Measurements from ENCODE around the gene KHDRBS2. TPM values are rescaled to one million over a fixed set of nuclear protein-coding genes. Genes with fewer than 3 reads are reported as not detected.

Gene KHDRBS2
- polyA plus RNA-seq, 1 of the 3 experiments (the other 2 are of a cell fraction): not detected

- Histone ChIP-seq H3K4me2 (no peak overlapping the region), H3K9me3 (no peaks in the 10 kb centered on the region), H3K9me2 (no peaks in the 10 kb centered on the region), H4K20me1 (ENCODE audit: insufficient read depth) (no peaks in the 10 kb centered on the region), H3K27ac (ENCODE audit: low read depth in 2 of 2, low read length in 1 of 2) (no peak overlapping the region), H2AFZ (ENCODE audit: low read depth) (no peak overlapping the region), H3F3A (replicated peaks; ENCODE audit: insufficient read depth) (no peaks in the 10 kb centered on the region), H3K9ac (no peak overlapping the region), H3K36me3 (replicated peaks in 1 of 2; ENCODE audit: control insufficient read depth in 1 of 2, insufficient read depth in 2 of 2, low read length in 1 of 2) (no peaks in the 10 kb centered on the region), H3K27me3 (ENCODE audit: insufficient read depth) (no peaks in the 10 kb centered on the region), H3K4me3 (ENCODE audit: low read depth in 2 of 2, low read length in 1 of 2) (no peak overlapping the region), H3K79me2 (ENCODE audit: insufficient read depth) (no peaks in the 10 kb centered on the region), H3K4me1 (ENCODE audit: control insufficient read depth in 1 of 2, insufficient read depth in 2 of 2, low read depth in 1 of 2, low read length in 1 of 2) (no peaks in the 10 kb centered on the region)
- WGBS (ENCODE audit: low lambda C conversion rate): 26% methylated on average over 5 of the region's 6 CpGs
- ChIA-PET POLR2A (no interaction called here), CTCF (no interaction called here)
- DNase-seq: no peak
- TF ChIP-seq RCOR1 (IDR thresholded peaks at IDR 0.05; ENCODE audit: low read length): no peak
- no peak for TF ChIP-seq ELF1 (IDR thresholded peaks at IDR 0.05)
- no peak for TF ChIP-seq TAF1 (IDR thresholded peaks at IDR 0.05; ENCODE audit: borderline replicate concordance, low read depth, low read length)
- TF ChIP-seq FOXJ3 (CRISPR knock-in tag; IDR thresholded peaks at IDR 0.05): no peak
- TF ChIP-seq FOXM1 (IDR thresholded peaks at IDR 0.05; ENCODE audit: low read depth): no peak
- no peak for TF ChIP-seq TEAD4 (IDR thresholded peaks at IDR 0.05; ENCODE audit: borderline replicate concordance, insufficient read depth)
- no peak for TF ChIP-seq YY1 (IDR thresholded peaks at IDR 0.05; ENCODE audit: low read depth)
- TF ChIP-seq, protein P1, sequence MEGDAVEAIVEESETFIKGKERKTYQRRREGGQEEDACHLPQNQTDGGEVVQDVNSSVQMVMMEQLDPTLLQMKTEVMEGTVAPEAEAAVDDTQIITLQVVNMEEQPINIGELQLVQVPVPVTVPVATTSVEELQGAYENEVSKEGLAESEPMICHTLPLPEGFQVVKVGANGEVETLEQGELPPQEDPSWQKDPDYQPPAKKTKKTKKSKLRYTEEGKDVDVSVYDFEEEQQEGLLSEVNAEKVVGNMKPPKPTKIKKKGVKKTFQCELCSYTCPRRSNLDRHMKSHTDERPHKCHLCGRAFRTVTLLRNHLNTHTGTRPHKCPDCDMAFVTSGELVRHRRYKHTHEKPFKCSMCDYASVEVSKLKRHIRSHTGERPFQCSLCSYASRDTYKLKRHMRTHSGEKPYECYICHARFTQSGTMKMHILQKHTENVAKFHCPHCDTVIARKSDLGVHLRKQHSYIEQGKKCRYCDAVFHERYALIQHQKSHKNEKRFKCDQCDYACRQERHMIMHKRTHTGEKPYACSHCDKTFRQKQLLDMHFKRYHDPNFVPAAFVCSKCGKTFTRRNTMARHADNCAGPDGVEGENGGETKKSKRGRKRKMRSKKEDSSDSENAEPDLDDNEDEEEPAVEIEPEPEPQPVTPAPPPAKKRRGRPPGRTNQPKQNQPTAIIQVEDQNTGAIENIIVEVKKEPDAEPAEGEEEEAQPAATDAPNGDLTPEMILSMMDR (IDR thresholded peaks at IDR 0.05): no peak
- TF ChIP-seq RAD21 (IDR thresholded peaks at IDR 0.05; ENCODE audit: low read length): no peak
- TF ChIP-seq EZH2phosphoT487 (IDR thresholded peaks at IDR 0.05; ENCODE audit: borderline replicate concordance, low read depth): no peak
- no peak for TF ChIP-seq MAX (IDR thresholded peaks at IDR 0.05; ENCODE audit: low read depth)
Observed at GRCh38 chr6:62229231-62229630, 56.8 kb downstream of the KHDRBS2 start.

DNA sequence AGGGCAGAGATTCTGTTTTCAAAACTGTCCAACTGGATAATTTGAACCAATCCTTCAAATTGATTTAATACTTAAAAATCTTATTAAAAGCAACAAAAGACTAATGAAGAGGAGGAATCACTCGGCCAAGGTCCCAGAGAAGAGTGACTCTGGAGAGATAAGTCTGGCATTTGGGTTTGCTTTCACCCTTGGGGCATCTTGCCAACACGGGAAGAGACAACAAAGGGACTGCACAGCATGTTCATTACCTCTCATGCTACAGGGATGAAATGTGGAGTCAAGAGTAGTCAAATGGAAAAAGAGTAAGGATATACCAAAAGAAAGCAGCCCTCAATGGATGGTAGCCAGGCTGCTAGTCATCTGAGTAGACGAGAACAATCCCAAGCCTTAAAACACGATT is 68.2 kb downstream of the KHDRBS2 start:
- ChIA-PET CTCF (no interaction called here), POLR2A (no interaction called here)
- H3K4me1 ChIP-seq (ENCODE audit: control insufficient read depth in 1 of 2, insufficient read depth in 2 of 2, low read depth in 1 of 2, low read length in 1 of 2): no peaks in the 10 kb centered on the region
- H3K27me3 ChIP-seq (ENCODE audit: insufficient read depth): no peaks in the 10 kb centered on the region
- H2AFZ ChIP-seq (ENCODE audit: low read depth): no peak overlapping the region
- no peak overlapping the region for H3K4me2 ChIP-seq
- under 1% methylated on average over 4 of the region's 4 CpGs for WGBS (ENCODE audit: low lambda C conversion rate)
- no peak overlapping the region for H3K9ac ChIP-seq
- no peaks in the 10 kb centered on the region for H3K36me3 ChIP-seq (replicated peaks in 1 of 2; ENCODE audit: control insufficient read depth in 1 of 2, insufficient read depth in 2 of 2, low read length in 1 of 2)
- no peak overlapping the region for H3K4me3 ChIP-seq (ENCODE audit: low read depth in 2 of 2, low read length in 1 of 2)
- no peaks in the 10 kb centered on the region for H3K9me3 ChIP-seq
- TF ChIP-seq TCF12 (IDR thresholded peaks at IDR 0.05) (no peak), FOSL2 (IDR thresholded peaks at IDR 0.05; ENCODE audit: borderline replicate concordance, low read depth) (no peak), MAX (IDR thresholded peaks at IDR 0.05; ENCODE audit: low read depth) (no peak)
- H3K9me2 ChIP-seq: no peaks in the 10 kb centered on the region
- no peaks in the 10 kb centered on the region for H3F3A ChIP-seq (replicated peaks; ENCODE audit: insufficient read depth)
- H3K27ac ChIP-seq (ENCODE audit: low read depth in 2 of 2, low read length in 1 of 2): no peak overlapping the region
- no peaks in the 10 kb centered on the region for H4K20me1 ChIP-seq (ENCODE audit: insufficient read depth)
- DNase-seq: no peak
- H3K79me2 ChIP-seq (ENCODE audit: insufficient read depth): no peaks in the 10 kb centered on the region

All from SK-N-SH (cell line).